Type B pancreatic cell (in vitro differentiated cells): ENCODE results near the gene SPINK6. TPM values are rescaled to one million over a fixed set of nuclear protein-coding genes. Genes with fewer than 3 reads are reported as not detected.

Experiments used
- DNase-seq: peaks from one replicate; pipeline ENCODE4 v3.0.0; 2021; ENCODE audit warnings: mixed read lengths; ENCODE audit not compliant: unreplicated experiment; ENCODE audit errors: extremely low spot score
- H3K27ac Mint-ChIP-seq: 2 replicates; pipeline ENCODE4 v1.8.0; 2021; ENCODE audit warnings: mild to moderate bottlenecking, mixed read lengths
- H3K27me3 Mint-ChIP-seq: 2 replicates; pipeline ENCODE4 v1.8.0; 2021; ENCODE audit warnings: mixed read lengths
- H3K36me3 Mint-ChIP-seq: 2 replicates; pipeline ENCODE4 v1.8.0; 2021; ENCODE audit warnings: mixed read lengths
- H3K4me1 Mint-ChIP-seq: one replicate; pipeline ENCODE4 v1.8.0; 2021; ENCODE audit warnings: mixed read lengths; ENCODE audit not compliant: unreplicated experiment
- H3K4me3 Mint-ChIP-seq: 2 replicates; pipeline ENCODE4 v1.8.0; 2021; ENCODE audit warnings: mild to moderate bottlenecking, mixed read lengths
- H3K9me3 Mint-ChIP-seq: 2 replicates; pipeline ENCODE4 v1.8.0; 2021; ENCODE audit warnings: mixed read lengths
- CTCF ChIP-seq: fragments of 200-600 bp; sonication (generic); conservative IDR thresholded peaks from 2 replicates; pipeline ENCODE4 v1.5.0; 2021; ENCODE audit warnings: antibody characterized with exemption, mild to moderate bottlenecking
- total RNA-seq: library from RNA; stranded (reverse); gene quantifications from 2 replicates; pipeline ENCODE4 v1.2.1, GENCODE V29; 2021; ENCODE audit warnings: low replicate concordance

The SPINK6 gene
- total RNA-seq, 1 donor from 2014 or later, result not detected

- Mint-ChIP-seq H3K9me3 (no peaks in the 10 kb centered on the region), H3K4me3 (no peak overlapping the region), H3K27me3 (no peaks in the 10 kb centered on the region), H3K36me3 (no peaks in the 10 kb centered on the region), H3K4me1 (no peaks in the 10 kb centered on the region), H3K27ac (no peak overlapping the region)
- TF ChIP-seq CTCF, result no peak
- DNase-seq, result no peak
Observed at GRCh38 chr5:148205865-148206264, 3.0 kb downstream of the SPINK6 start.

GRCh38 chr5:148206620-148207019 is 3.8 kb downstream of the SPINK6 start:
- Mint-ChIP-seq H3K27ac (no peak overlapping the region), H3K36me3 (no peaks in the 10 kb centered on the region), H3K27me3 (no peaks in the 10 kb centered on the region), H3K9me3 (no peaks in the 10 kb centered on the region), H3K4me1 (no peaks in the 10 kb centered on the region), H3K4me3 (no peak overlapping the region)
- no peak for TF ChIP-seq CTCF
- DNase-seq, result no peak

- DNase-seq, result no peak
- no peaks in the 10 kb centered on the region for H3K4me1 Mint-ChIP-seq
- H3K36me3 Mint-ChIP-seq, result no peaks in the 10 kb centered on the region
- no peak overlapping the region for H3K27ac Mint-ChIP-seq
- no peak overlapping the region for H3K4me3 Mint-ChIP-seq
- no peaks in the 10 kb centered on the region for H3K27me3 Mint-ChIP-seq
- no peak for TF ChIP-seq CTCF
- no peaks in the 10 kb centered on the region for H3K9me3 Mint-ChIP-seq
Observed at GRCh38 chr5:148208226-148208625, 5.4 kb downstream of the SPINK6 start.

- TF ChIP-seq CTCF, result no peak
- no peak overlapping the region for H3K27ac Mint-ChIP-seq
- no peak overlapping the region for H3K4me3 Mint-ChIP-seq
- H3K4me1 Mint-ChIP-seq, result no peaks in the 10 kb centered on the region
- H3K27me3 Mint-ChIP-seq, result no peaks in the 10 kb centered on the region
- H3K36me3 Mint-ChIP-seq, result no peaks in the 10 kb centered on the region
- no peaks in the 10 kb centered on the region for H3K9me3 Mint-ChIP-seq
- DNase-seq, result no peak
Observed at GRCh38 chr5:148209151-148209770, 6.4 kb downstream of the SPINK6 start.

GRCh38 chr5:148214665-148215185 is 11.9 kb downstream of the SPINK6 start:
- no peaks in the 10 kb centered on the region for H3K36me3 Mint-ChIP-seq
- no peaks in the 10 kb centered on the region for H3K27me3 Mint-ChIP-seq
- no peaks in the 10 kb centered on the region for H3K4me1 Mint-ChIP-seq
- no peak for TF ChIP-seq CTCF
- no peak overlapping the region for H3K27ac Mint-ChIP-seq
- no peak for DNase-seq
- no peaks in the 10 kb centered on the region for H3K9me3 Mint-ChIP-seq
- H3K4me3 Mint-ChIP-seq, result no peak overlapping the region
